K562 (cell line): Measurements from ENCODE around the gene CD164L2.

Experiments used
- ELF1 ChIP-seq: fragments of 200-800 bp; sonication (Bioruptor generic); IDR thresholded peaks from 2 replicates; pipeline ENCODE4 v1.6.1; 2016; ENCODE audit warnings: missing genetic modification characterization, missing compliant biosample characterization
- KDM5B ChIP-seq: fragments of 200-600 bp; sonication (generic); IDR thresholded peaks from 2 replicates; pipeline ENCODE4 v1.6.1; 2012; ENCODE audit warnings: low read depth, mild to moderate bottlenecking, moderate library complexity, low read length, control low read depth, inconsistent platforms; ENCODE audit not compliant: insufficient replicate concordance
- OTX1 ChIP-seq: fragments of 450-650 bp; formaldehyde crosslinking; IDR thresholded peaks from 2 replicates; pipeline ENCODE4 v1.4.0; 2022; ENCODE audit warnings: mild to moderate bottlenecking
- POLR2AphosphoS5 ChIP-seq: IDR thresholded peaks from 2 replicates; pipeline ENCODE4 v1.6.1; 2011; ENCODE audit warnings: mild to moderate bottlenecking, low read depth, low read length, moderate library complexity; ENCODE audit not compliant: control insufficient read depth, insufficient read depth
- ZC3H8 ChIP-seq: fragments of 450-650 bp; IDR thresholded peaks from 2 replicates; pipeline ENCODE4 v1.6.1; 2017
- TF ChIP-seq, protein P1 (sequence below), 3 experiments: IDR thresholded peaks in 2 of 3; conservative IDR thresholded peaks in 1 of 3; 2 replicates each; pipeline ENCODE4 v1.5.1; 2011 to 2012; ENCODE audit warnings: low read length in 3 of 3, mild to moderate bottlenecking in 3 of 3, control low read depth in 2 of 3, improper control_type of control experiment in 1 of 3, inconsistent platforms in 1 of 3, low read depth in 1 of 3, mixed read lengths in 1 of 3, moderate library complexity in 1 of 3; ENCODE audit not compliant: insufficient read depth in 2 of 3

DNA sequence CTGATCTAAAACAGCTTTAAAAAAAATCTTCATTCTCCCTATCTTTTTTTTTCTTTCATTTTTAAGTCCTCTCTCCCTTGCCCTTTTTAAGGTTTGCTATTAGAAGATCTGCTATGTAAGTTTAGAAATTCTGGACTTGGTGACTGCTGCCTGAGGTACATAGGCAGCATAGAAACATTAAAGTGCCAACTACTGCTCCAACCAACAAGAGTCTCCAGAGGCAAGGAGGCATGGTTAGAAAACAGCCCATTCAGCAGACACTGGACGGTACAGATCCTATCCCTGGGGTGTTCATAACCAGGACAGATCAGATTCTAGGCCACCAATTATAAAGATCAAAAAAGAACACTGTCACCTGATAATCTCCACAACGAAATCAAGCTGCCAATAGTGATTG is 45.9 kb upstream of the CD164L2 start:
- TF ChIP-seq ELF1 (tag) = no peak
- TF ChIP-seq POLR2AphosphoS5 = no peak
- no peak for TF ChIP-seq OTX1 (CRISPR knock-in tag)
- no peak for TF ChIP-seq ZC3H8
- no peak for TF ChIP-seq KDM5B
- TF ChIP-seq, protein P1, sequence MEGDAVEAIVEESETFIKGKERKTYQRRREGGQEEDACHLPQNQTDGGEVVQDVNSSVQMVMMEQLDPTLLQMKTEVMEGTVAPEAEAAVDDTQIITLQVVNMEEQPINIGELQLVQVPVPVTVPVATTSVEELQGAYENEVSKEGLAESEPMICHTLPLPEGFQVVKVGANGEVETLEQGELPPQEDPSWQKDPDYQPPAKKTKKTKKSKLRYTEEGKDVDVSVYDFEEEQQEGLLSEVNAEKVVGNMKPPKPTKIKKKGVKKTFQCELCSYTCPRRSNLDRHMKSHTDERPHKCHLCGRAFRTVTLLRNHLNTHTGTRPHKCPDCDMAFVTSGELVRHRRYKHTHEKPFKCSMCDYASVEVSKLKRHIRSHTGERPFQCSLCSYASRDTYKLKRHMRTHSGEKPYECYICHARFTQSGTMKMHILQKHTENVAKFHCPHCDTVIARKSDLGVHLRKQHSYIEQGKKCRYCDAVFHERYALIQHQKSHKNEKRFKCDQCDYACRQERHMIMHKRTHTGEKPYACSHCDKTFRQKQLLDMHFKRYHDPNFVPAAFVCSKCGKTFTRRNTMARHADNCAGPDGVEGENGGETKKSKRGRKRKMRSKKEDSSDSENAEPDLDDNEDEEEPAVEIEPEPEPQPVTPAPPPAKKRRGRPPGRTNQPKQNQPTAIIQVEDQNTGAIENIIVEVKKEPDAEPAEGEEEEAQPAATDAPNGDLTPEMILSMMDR (IDR thresholded peaks at IDR 0.05 in 2 of 3, conservative IDR thresholded peaks at IDR 0.05 in 1 of 3; ENCODE audit: insufficient read depth in 2 of 3, low read depth in 1 of 3, low read length in 3 of 3) = no peak
